Thoracic aorta (tissue), 2 donors: ENCODE results near the gene JAG1. TPM values are rescaled to one million over a fixed set of nuclear protein-coding genes. Genes with fewer than 3 reads are reported as not detected.
A peak's percentile ranks its signal among the peaks of the same experiment; 100 is the strongest.
"Not testable (repeated sequence)": the region's sequence is repeated elsewhere in the genome, so short reads cannot be mapped to it uniquely, and the experiment has no call there.

Experiments used
- ATAC-seq: fragments of 150-250 bp; one replicate; pipeline ENCODE4 v1.8.0; 2017; ENCODE audit warnings: low read depth; ENCODE audit not compliant: insufficient number of reproducible peaks, low FRiP score
- DNase-seq: peaks from one replicate; pipeline ENCODE4 v3.0.0-alpha.2; 2020; ENCODE audit warnings: low spot score
- H3K27ac ChIP-seq, 2 donors: fragments of 200-600 bp; sonication (generic); 1 replicate in 1 of 2; 2 replicates in 1 of 2; pipeline ENCODE4 v1.5.1; 2016; ENCODE audit warnings: mild to moderate bottlenecking in 2 of 2, moderate library complexity in 2 of 2
- H3K27me3 ChIP-seq: fragments of 200-600 bp; sonication (generic); replicated peaks from 2 replicates; pipeline ENCODE4 v1.6.0; 2016; ENCODE audit warnings: mild to moderate bottlenecking; ENCODE audit not compliant: insufficient read depth
- H3K36me3 ChIP-seq: fragments of 200-600 bp; sonication (generic); one replicate; pipeline ENCODE4 v1.5.1; 2016
- H3K4me1 ChIP-seq, 2 donors: fragments of 200-600 bp; sonication (generic); 1 replicate in 1 of 2; 2 replicates in 1 of 2; pipeline versions ENCODE4 v1.5.1 to v1.6.0; 2016; ENCODE audit warnings: low read depth in 2 of 2, mild to moderate bottlenecking in 1 of 2; ENCODE audit not compliant: control insufficient read depth in 1 of 2
- H3K4me3 ChIP-seq: fragments of 200-600 bp; sonication (generic); 2 replicates; pipeline ENCODE4 v1.5.1; 2016; ENCODE audit warnings: mild to moderate bottlenecking
- H3K9me3 ChIP-seq: fragments of 200-600 bp; sonication (generic); 2 replicates; pipeline ENCODE4 v1.5.1; 2016
- total RNA-seq, 2 donors: library from RNA; depleted of rRNA; stranded (reverse); fragments of >200 nt; gene quantifications; one replicate each; pipeline versions ENCODE4 v1.1.0 to v1.2.3, GENCODE V29; 2016
- TF ChIP-seq, protein P1 (sequence below): fragments of 200-600 bp; sonication (generic); IDR thresholded peaks from one replicate; pipeline ENCODE4 v1.5.1; 2019; ENCODE audit warnings: antibody characterized with exemption

The JAG1 gene
- total RNA-seq, 2 donors from 2014 or later, result 237 to 253 TPM

DNA sequence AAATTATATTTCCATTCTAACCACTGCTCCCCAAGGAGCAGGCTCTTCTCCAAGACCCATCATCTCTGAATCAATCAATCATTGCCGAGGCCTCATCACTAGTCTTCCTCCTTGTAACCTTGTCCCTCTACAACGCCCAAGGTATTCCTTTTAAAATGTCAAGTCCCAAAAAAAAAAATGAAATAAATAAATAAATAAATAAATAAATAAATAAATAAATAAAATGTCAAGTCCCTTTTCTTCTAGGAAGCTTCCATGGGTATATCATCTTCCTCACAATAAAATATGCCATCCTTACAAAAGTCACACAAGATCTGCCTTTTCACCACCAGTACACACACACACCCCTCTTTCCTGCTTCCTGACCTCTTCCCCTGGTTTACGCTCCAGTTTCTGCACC, 57.6 kb downstream of the JAG1 start:
- ATAC-seq, result no peak
- H3K27me3 ChIP-seq, result no peaks in the 10 kb centered on the region
- no peak for DNase-seq
- H3K4me1 ChIP-seq, result peaks cover 7 to 15% of the 10 kb centered on the region in 2 donors
- TF ChIP-seq, protein P1, sequence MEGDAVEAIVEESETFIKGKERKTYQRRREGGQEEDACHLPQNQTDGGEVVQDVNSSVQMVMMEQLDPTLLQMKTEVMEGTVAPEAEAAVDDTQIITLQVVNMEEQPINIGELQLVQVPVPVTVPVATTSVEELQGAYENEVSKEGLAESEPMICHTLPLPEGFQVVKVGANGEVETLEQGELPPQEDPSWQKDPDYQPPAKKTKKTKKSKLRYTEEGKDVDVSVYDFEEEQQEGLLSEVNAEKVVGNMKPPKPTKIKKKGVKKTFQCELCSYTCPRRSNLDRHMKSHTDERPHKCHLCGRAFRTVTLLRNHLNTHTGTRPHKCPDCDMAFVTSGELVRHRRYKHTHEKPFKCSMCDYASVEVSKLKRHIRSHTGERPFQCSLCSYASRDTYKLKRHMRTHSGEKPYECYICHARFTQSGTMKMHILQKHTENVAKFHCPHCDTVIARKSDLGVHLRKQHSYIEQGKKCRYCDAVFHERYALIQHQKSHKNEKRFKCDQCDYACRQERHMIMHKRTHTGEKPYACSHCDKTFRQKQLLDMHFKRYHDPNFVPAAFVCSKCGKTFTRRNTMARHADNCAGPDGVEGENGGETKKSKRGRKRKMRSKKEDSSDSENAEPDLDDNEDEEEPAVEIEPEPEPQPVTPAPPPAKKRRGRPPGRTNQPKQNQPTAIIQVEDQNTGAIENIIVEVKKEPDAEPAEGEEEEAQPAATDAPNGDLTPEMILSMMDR, result no peak
- no peaks in the 10 kb centered on the region for H3K9me3 ChIP-seq
- no peak overlapping the region for H3K27ac ChIP-seq
- H3K36me3 ChIP-seq, result no peaks in the 10 kb centered on the region
- H3K4me3 ChIP-seq, result no peak overlapping the region

DNA sequence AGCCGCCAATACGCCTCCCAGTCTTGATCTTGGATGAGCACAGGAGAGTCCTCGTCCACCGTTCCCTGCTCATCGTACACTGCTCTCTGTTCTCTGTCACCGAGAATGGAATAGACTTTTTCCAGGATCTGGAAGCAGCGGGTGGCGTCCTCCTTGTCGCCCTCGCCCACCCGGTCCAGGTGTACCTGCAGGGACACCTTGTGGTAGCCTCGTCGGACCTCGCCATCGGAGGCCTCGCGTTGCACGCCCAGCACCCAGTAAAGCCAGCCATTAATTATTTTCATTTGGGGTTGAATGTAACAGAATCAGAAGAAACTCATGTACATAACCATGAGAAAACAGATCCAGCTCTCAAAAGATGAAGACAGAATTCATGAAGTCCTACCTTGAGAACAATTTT, 59.9 kb downstream of the JAG1 start:
- ATAC-seq (no peak), DNase-seq (no peak)
- Histone ChIP-seq H3K27me3 (no peaks in the 10 kb centered on the region), H3K4me3 (no peak overlapping the region), H3K4me1 (peaks cover 14 to 26% of the 10 kb centered on the region in 2 donors), H3K27ac (no peak overlapping the region), H3K36me3 (no peaks in the 10 kb centered on the region), H3K9me3 (no peaks in the 10 kb centered on the region)
- TF ChIP-seq, protein P1, result no peak

DNA sequence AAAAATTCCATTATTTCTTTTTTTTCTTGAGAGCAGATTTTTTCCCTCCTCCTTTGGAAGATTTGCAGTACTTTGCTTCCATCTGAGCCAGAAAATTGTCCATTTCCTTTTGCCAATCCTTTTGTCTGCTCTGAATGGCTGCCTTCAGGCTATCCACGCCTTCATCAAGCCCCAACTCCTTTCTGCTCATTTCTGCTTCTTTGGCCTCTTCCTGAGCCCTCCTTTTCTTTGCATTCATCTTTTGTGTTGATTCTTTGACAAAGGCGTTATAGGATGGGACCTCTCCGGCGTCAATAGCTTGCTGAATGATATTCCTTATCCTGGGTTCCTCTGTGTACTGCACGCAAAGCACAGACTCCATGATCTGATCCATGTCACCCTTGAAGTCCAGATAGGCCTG, 60.4 kb downstream of the JAG1 start:
- DNase-seq, H3K27me3 ChIP-seq, H3K27ac ChIP-seq, H3K4me3 ChIP-seq, H3K36me3 ChIP-seq, H3K9me3 ChIP-seq, ATAC-seq: not testable (repeated sequence)
- peaks cover 17 to 30% of the 10 kb centered on the region in 2 donors for H3K4me1 ChIP-seq

DNA sequence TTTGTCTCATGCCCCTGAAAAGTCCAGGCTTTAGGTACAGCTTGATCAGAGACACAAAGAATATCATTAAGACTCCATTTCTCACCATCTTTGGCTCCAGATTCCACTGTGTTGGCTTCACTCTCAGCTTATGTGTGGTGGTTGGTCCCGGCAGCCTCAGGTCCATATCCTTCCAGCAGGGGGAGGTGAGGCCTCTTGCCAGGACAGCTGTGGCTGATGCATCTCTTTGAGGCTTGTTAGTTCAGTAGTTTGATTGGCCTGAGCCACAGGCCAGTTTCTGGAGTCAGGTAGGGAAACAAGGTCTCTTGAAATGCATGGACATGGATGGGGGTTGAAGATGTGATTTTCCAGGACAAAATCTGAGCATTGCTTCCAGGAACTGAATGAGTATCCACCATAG, 62.4 kb downstream of the JAG1 start:
- Histone ChIP-seq H3K36me3 (no peaks in the 10 kb centered on the region), H3K4me1 (peaks cover 17 to 41% of the 10 kb centered on the region in 2 donors), H3K4me3 (no peak overlapping the region), H3K9me3 (no peaks in the 10 kb centered on the region), H3K27me3 (no peaks in the 10 kb centered on the region), H3K27ac (peak overlapping the region; percentile 85 to 91)
- DNase-seq (no peak), ATAC-seq (no peak)
- TF ChIP-seq, protein P1, result peak; percentile 24

DNA sequence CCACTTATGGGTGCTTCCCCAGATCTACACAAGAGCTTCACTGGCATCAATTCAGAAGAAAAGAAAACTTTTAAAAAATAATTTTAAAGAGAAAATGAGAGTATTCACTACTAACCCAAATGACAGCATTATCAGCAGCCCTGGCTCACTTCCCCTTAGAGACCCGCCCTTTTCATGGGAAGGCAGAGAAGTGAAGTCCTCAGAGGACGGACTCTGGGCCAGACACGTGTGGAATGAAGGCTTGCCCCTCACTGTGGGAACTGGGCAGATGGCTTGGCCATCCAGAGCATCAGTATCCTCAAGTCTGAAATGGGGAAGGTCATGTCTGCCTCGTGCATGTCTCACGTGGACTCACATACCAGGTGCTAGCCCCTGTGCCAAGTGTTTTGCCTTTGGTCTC, 63.5 kb downstream of the JAG1 start:
- ATAC-seq, result no peak

More for the DNA sequence above, 63.5 kb downstream of the JAG1 start:
- no peak for DNase-seq
- Histone ChIP-seq H3K4me3 (no peak overlapping the region), H3K27me3 (no peaks in the 10 kb centered on the region), H3K27ac (peak overlapping the region; percentile 85 to 91), H3K9me3 (no peaks in the 10 kb centered on the region), H3K36me3 (no peaks in the 10 kb centered on the region), H3K4me1 (peaks cover 25 to 52% of the 10 kb centered on the region in 2 donors)
- TF ChIP-seq, protein P1, result no peak
